Thoracic aorta (tissue), 2 donors: ENCODE results near the gene FHIT. TPM values are rescaled to one million over a fixed set of nuclear protein-coding genes. Genes with fewer than 3 reads are reported as not detected.

ENCODE experiments used
- ATAC-seq: fragments of 150-250 bp; one replicate; pipeline ENCODE4 v1.8.0; 2017; ENCODE audit warnings: low read depth; ENCODE audit not compliant: insufficient number of reproducible peaks, low FRiP score
- DNase-seq: peaks from one replicate; pipeline ENCODE4 v3.0.0-alpha.2; 2020; ENCODE audit warnings: low spot score
- H3K27ac ChIP-seq, 2 donors: fragments of 200-600 bp; sonication (generic); 1 replicate in 1 of 2; 2 replicates in 1 of 2; pipeline ENCODE4 v1.5.1; 2016; ENCODE audit warnings: mild to moderate bottlenecking in 2 of 2, moderate library complexity in 2 of 2
- H3K27me3 ChIP-seq: fragments of 200-600 bp; sonication (generic); replicated peaks from 2 replicates; pipeline ENCODE4 v1.6.0; 2016; ENCODE audit warnings: mild to moderate bottlenecking; ENCODE audit not compliant: insufficient read depth
- H3K36me3 ChIP-seq: fragments of 200-600 bp; sonication (generic); one replicate; pipeline ENCODE4 v1.5.1; 2016
- H3K4me1 ChIP-seq, 2 donors: fragments of 200-600 bp; sonication (generic); 1 replicate in 1 of 2; 2 replicates in 1 of 2; pipeline versions ENCODE4 v1.5.1 to v1.6.0; 2016; ENCODE audit warnings: low read depth in 2 of 2, mild to moderate bottlenecking in 1 of 2; ENCODE audit not compliant: control insufficient read depth in 1 of 2
- H3K4me3 ChIP-seq: fragments of 200-600 bp; sonication (generic); 2 replicates; pipeline ENCODE4 v1.5.1; 2016; ENCODE audit warnings: mild to moderate bottlenecking
- H3K9me3 ChIP-seq: fragments of 200-600 bp; sonication (generic); 2 replicates; pipeline ENCODE4 v1.5.1; 2016
- CTCF ChIP-seq: fragments of 200-600 bp; sonication (generic); IDR thresholded peaks from one replicate; pipeline ENCODE4 v1.5.1; 2019; ENCODE audit warnings: antibody characterized with exemption
- total RNA-seq, 2 donors: library from RNA; depleted of rRNA; stranded (reverse); fragments of >200 nt; gene quantifications; one replicate each; pipeline versions ENCODE4 v1.1.0 to v1.2.3, GENCODE V29; 2016

Gene FHIT
- total RNA-seq, 2 donors from 2014 or later, result 2.0 to 2.3 TPM

GRCh38 chr3:60413551-60413950, 837.7 kb downstream of the FHIT start:
- DNase-seq, result no peak
- no peak for TF ChIP-seq CTCF

GRCh38 chr3:60403866-60404265, 847.4 kb downstream of the FHIT start:
- no peaks in the 10 kb centered on the region for H3K36me3 ChIP-seq
- H3K4me1 ChIP-seq, result peaks cover 10 to 33% of the 10 kb centered on the region in 2 donors
- no peak for ATAC-seq
- H3K27ac ChIP-seq, result no peak overlapping the region
- TF ChIP-seq CTCF, result no peak
- no peak for DNase-seq
- H3K27me3 ChIP-seq, result no peaks in the 10 kb centered on the region
- H3K4me3 ChIP-seq, result no peak overlapping the region
- no peaks in the 10 kb centered on the region for H3K9me3 ChIP-seq

More at GRCh38 chr3:60413551-60413950, 837.7 kb downstream of the FHIT start:
- no peaks in the 10 kb centered on the region for H3K4me1 ChIP-seq
- no peaks in the 10 kb centered on the region for H3K9me3 ChIP-seq
- no peaks in the 10 kb centered on the region for H3K27me3 ChIP-seq
- no peaks in the 10 kb centered on the region for H3K36me3 ChIP-seq
- no peak overlapping the region for H3K27ac ChIP-seq
- no peak overlapping the region for H3K4me3 ChIP-seq
- ATAC-seq, result no peak

GRCh38 chr3:60402931-60403330, 848.3 kb downstream of the FHIT start:
- H3K27ac ChIP-seq, result no peak overlapping the region
- ATAC-seq (no peak), DNase-seq (no peak)
- no peaks in the 10 kb centered on the region for H3K36me3 ChIP-seq
- H3K4me1 ChIP-seq, result peaks cover 10 to 34% of the 10 kb centered on the region in 2 donors
- H3K4me3 ChIP-seq, result no peak overlapping the region
- no peak for TF ChIP-seq CTCF
- no peaks in the 10 kb centered on the region for H3K27me3 ChIP-seq
- no peaks in the 10 kb centered on the region for H3K9me3 ChIP-seq

- DNase-seq, result no peak
- Histone ChIP-seq H3K36me3 (no peaks in the 10 kb centered on the region), H3K9me3 (no peaks in the 10 kb centered on the region), H3K4me3 (no peak overlapping the region), H3K4me1 (peaks cover 10 to 34% of the 10 kb centered on the region in 2 donors), H3K27ac (no peak overlapping the region), H3K27me3 (no peaks in the 10 kb centered on the region)
- TF ChIP-seq CTCF, result no peak
- no peak for ATAC-seq
Measured at GRCh38 chr3:60399861-60400845, 851.1 kb downstream of the FHIT start.

- H3K4me1 ChIP-seq, result peaks cover 10 to 34% of the 10 kb centered on the region in 2 donors
- H3K27me3 ChIP-seq, result no peaks in the 10 kb centered on the region
- DNase-seq, result no peak
- no peak for ATAC-seq
- H3K4me3 ChIP-seq, result no peak overlapping the region
- no peaks in the 10 kb centered on the region for H3K9me3 ChIP-seq
- no peak for TF ChIP-seq CTCF
- no peak overlapping the region for H3K27ac ChIP-seq
- no peaks in the 10 kb centered on the region for H3K36me3 ChIP-seq
Measured at GRCh38 chr3:60399292-60399691, 852.0 kb downstream of the FHIT start.
